HTERT RPE-1 (cell line): ENCODE data around the gene CRHR1.

Experiments used
- in situ Hi-C: fragments of 300-500 bp; cut with MboI; formaldehyde crosslinking; loops from 4 replicates; pipeline ENCODE4 v1.14.3; 2020; ENCODE audit warnings: low sequenced_read_pairs

CRHR1 gene

GRCh38 chr17:45787044-45787443 lies 2.9 kb downstream of the CRHR1 start:
- in situ Hi-C loops, result no loop called here

GRCh38 chr17:45787656-45788055 lies 3.5 kb downstream of the CRHR1 start:
- in situ Hi-C loops, result no loop called here

- in situ Hi-C loops, result no loop called here
Observed at GRCh38 chr17:45788057-45788456, 3.9 kb downstream of the CRHR1 start.

DNA sequence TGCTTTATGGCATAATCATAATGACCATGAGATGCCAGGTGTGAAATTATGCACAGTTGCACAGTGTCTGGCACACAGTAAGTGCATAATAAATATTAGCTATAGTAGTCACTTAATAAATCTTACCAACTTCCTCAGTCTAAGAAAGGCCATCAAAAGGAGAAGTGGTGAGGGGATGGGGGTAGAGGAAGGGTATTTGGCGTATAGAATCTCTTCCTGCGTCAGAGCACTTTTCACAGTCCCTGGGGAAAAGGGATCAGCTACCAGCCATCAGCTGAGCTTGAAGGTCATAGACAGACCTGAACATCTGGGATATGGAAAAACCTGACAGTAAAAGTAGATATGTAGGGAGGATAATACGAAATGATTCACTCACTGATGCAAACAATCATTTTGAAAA lies 5.8 kb downstream of the CRHR1 start:
- in situ Hi-C loops, result no loop called here

GRCh38 chr17:45790296-45790922 lies 6.3 kb downstream of the CRHR1 start:
- in situ Hi-C loops, result no loop called here

- in situ Hi-C loops, result no loop called here
Observed at GRCh38 chr17:45791041-45791582, 7.0 kb downstream of the CRHR1 start.

GRCh38 chr17:45791935-45792334 lies 7.8 kb downstream of the CRHR1 start:
- in situ Hi-C loops, result no loop called here

GRCh38 chr17:45792437-45792836 lies 8.3 kb downstream of the CRHR1 start:
- in situ Hi-C loops, result no loop called here

GRCh38 chr17:45792995-45793755 lies 9.1 kb downstream of the CRHR1 start:
- in situ Hi-C loops, result no loop called here

DNA sequence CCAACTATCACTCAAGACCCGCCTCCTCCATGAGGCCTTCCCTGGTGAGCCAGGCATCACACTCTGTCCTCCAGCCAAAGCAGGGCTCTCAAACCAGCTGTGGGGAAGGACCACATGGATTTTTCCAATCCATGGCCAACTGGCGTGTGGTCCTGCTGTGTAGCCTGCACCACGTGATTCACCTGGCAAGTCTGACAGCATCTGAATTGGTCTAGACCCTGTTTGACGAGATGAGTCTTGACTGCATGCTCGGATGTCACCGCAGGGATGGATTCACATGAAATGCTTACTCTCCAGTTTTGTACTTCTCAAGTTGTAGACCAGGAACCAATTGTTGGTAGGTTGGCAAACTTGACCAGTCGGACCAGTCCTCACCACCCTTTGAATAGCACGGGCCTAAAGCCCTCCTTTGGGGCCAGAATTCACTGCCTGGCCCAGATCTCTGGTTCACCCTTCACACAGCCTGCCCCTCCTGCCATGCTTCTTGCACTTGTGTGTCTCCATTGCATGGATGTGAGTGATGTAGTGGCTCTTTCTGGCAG lies 9.9 kb downstream of the CRHR1 start:
- in situ Hi-C loops, result no loop called here

DNA sequence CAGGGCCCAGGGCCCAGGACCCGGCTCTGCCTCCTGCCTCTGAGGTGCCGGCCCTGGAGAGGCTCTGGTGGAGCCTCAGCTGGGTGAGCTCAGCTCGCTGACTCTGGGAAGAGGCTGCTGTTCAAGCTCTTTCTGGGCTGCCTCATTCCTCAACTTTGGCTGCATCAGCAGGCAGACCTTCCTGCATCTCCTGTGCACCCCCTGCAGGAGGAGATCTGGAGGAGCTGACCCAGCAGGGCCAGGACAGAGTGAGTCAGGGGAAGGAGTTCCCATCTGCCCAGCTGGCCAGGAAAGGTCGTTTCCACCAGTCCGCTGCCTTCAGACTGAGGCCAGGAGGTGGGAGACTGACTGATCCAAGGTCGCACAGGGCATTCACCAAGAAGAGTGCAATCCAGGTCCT lies 10.7 kb downstream of the CRHR1 start:
- in situ Hi-C loops, result no loop called here

DNA sequence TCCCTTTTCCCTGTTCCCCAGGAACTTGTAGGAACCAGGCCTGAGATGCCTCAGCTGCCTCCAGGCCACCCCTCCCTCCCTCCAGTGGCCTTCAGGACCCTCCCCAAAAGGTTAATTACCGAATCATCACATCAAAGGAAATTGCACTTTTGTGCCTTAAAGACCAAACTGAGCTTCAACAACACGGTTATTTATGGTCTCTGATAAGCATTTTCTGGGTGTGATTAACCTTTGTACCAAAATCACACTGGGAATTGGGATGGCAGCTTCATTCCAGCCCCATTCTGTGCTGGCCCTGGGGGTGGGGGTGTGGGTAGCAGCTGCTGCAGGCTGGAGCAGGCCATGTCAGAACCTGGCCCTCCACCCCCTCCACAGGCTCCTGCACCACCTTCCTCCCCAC lies 16.7 kb downstream of the CRHR1 start:
- in situ Hi-C loops, result no loop called here

- in situ Hi-C loops, result no loop called here
Observed at GRCh38 chr17:45801421-45801820, 17.3 kb downstream of the CRHR1 start.

- in situ Hi-C loops, result no loop called here
Observed at GRCh38 chr17:45808845-45809244, 24.7 kb downstream of the CRHR1 start.

DNA sequence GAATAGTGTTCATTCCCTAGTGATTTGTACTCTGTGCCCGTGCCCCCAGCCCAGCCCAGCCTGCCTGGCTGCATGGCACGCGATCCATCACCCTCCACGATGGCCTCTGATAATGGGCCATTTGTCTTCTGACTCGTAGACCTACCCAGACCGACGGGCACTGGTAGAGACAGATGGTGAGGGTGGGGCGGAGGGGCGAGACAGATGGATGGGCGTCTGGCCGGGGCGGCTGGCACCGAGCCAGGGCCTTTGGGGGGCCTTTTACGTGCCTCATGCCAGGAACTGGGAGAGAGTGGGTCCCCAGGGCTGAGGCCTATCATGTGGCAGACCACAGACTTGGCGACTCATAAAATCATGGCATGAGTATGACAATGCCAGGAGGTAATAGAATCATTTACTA lies 25.4 kb downstream of the CRHR1 start:
- in situ Hi-C loops, result no loop called here

DNA sequence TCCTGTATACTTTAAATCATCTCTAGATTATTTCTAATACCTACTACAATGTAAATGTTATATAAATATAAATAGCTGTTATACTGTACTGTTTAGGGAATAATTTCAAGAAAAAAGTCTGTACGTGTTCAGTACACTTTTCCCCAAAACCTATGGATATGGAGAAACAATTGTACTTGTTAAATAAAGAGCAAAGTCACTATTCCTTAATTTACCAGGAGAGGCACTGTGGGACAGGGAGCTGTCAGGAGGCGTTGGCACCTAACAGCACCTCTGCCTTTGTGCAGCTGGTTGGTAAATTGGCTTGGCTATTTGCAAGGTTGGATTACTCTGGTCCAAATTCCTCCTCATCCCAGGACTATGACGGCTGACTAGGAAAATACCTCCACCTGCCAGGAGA lies 28.0 kb downstream of the CRHR1 start:
- in situ Hi-C loops, result no loop called here

- in situ Hi-C loops, result no loop called here
Observed at GRCh38 chr17:45813048-45813725, 29.1 kb downstream of the CRHR1 start.

GRCh38 chr17:45814622-45815606 lies 30.8 kb downstream of the CRHR1 start:
- in situ Hi-C loops, result no loop called here

GRCh38 chr17:45815752-45816151 lies 31.6 kb downstream of the CRHR1 start:
- in situ Hi-C loops, result no loop called here

DNA sequence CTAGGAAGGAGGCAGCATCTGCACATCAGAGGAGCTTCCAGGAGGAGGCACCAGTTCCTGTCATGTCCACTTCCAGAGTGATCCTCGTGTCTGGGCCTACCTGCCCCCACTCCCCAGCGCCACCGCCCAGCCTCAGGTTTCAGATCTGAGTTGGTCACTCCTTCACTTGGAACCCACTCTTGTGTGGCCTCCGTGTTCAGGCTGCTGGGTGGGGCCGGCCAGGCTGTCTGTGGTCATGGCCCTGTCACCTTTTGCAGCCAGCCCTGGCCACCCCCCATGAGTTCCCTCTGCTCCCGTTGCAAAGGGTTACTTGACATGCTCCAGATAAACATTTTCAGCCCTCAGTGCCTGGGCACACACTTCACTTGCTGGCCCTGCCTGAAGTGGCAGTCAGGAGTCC lies 33.9 kb downstream of the CRHR1 start:
- in situ Hi-C loops, result no loop called here
